Osteoblast (primary cell): ENCODE results near the gene NUMA1. TPM values are rescaled to one million over a fixed set of nuclear protein-coding genes. Genes with fewer than 3 reads are reported as not detected.
A peak's percentile ranks its signal among the peaks of the same experiment; 100 is the strongest.

Experiments
- DNase-seq: peaks from one replicate; pipeline ENCODE4 v3.0.0; 2011; ENCODE audit warnings: low spot score, mixed read lengths; ENCODE audit not compliant: insufficient read length; ENCODE audit errors: missing footprints
- H2AFZ ChIP-seq: 2 replicates; pipeline ENCODE4 v1.6.0; 2011; ENCODE audit warnings: mild to moderate bottlenecking, low read length
- H3K27ac ChIP-seq: 2 replicates; pipeline ENCODE4 v1.5.1; 2011; ENCODE audit warnings: mild to moderate bottlenecking, low read depth, low read length, moderate library complexity
- H3K27me3 ChIP-seq: 2 replicates; pipeline ENCODE4 v1.6.0; 2012; ENCODE audit warnings: mild to moderate bottlenecking, control low read depth, inconsistent platforms, low read length, moderate library complexity; ENCODE audit not compliant: insufficient read depth
- H3K36me3 ChIP-seq: 2 replicates; pipeline ENCODE4 v1.5.1; 2011; ENCODE audit warnings: mild to moderate bottlenecking, low read length, control low read depth, moderate library complexity; ENCODE audit not compliant: insufficient read depth
- H3K4me1 ChIP-seq: 2 replicates; pipeline ENCODE4 v1.5.1; 2011; ENCODE audit warnings: mild to moderate bottlenecking, low read length, control low read depth, moderate library complexity; ENCODE audit not compliant: insufficient read depth
- H3K4me2 ChIP-seq: 2 replicates; pipeline ENCODE4 v1.6.0; 2011; ENCODE audit warnings: mild to moderate bottlenecking, low read length; ENCODE audit not compliant: insufficient read depth
- H3K4me3 ChIP-seq: fragments of 200-600 bp; sonication (generic); 3 replicates; pipeline ENCODE4 v1.5.1; 2012; ENCODE audit warnings: mild to moderate bottlenecking, low read length, inconsistent platforms; ENCODE audit not compliant: insufficient read depth
- H3K79me2 ChIP-seq: 2 replicates; pipeline ENCODE4 v1.6.0; 2012; ENCODE audit warnings: mild to moderate bottlenecking, low read length, control low read depth, inconsistent platforms; ENCODE audit not compliant: insufficient read depth
- H3K9me3 ChIP-seq: 2 replicates; pipeline ENCODE4 v1.5.1; 2011; ENCODE audit warnings: low read depth, low read length, control low read depth
- H4K20me1 ChIP-seq: 2 replicates; pipeline ENCODE4 v1.6.0; 2012; ENCODE audit warnings: mild to moderate bottlenecking, low read length, control low read depth; ENCODE audit not compliant: insufficient read depth
- CTCF ChIP-seq: IDR thresholded peaks from 2 replicates; pipeline ENCODE4 v1.5.1; 2011; ENCODE audit warnings: mild to moderate bottlenecking, low read depth, low read length, moderate library complexity; ENCODE audit errors: extremely low read depth
- total RNA-seq: library from RNA; depleted of rRNA; stranded (reverse); fragments of >200 nt; gene quantifications from 2 replicates; pipeline ENCODE4 v1.2.3, GENCODE V29; 2012

NUMA1 gene
- total RNA-seq, 1 donor, result 176 TPM

GRCh38 chr11:72006309-72007088, 73.8 kb downstream of the NUMA1 start:
- H3K79me2 ChIP-seq, result peaks cover 15% of the 10 kb centered on the region
- H3K27ac ChIP-seq, result no peak overlapping the region
- H4K20me1 ChIP-seq, result peaks cover 45% of the 10 kb centered on the region
- H3K27me3 ChIP-seq, result no peaks in the 10 kb centered on the region
- TF ChIP-seq CTCF, result no peak
- no peaks in the 10 kb centered on the region for H3K4me1 ChIP-seq
- H3K9me3 ChIP-seq, result no peaks in the 10 kb centered on the region
- H3K36me3 ChIP-seq, result peaks cover 95% of the 10 kb centered on the region
- H2AFZ ChIP-seq, result no peak overlapping the region
- H3K4me2 ChIP-seq, result no peak overlapping the region
- no peak overlapping the region for H3K4me3 ChIP-seq
- DNase-seq, result peak; percentile 18

GRCh38 chr11:72005347-72006260, 74.7 kb downstream of the NUMA1 start:
- Histone ChIP-seq H3K9me3 (no peaks in the 10 kb centered on the region), H3K79me2 (peaks cover 6% of the 10 kb centered on the region), H3K27me3 (no peaks in the 10 kb centered on the region), H3K27ac (no peak overlapping the region), H3K4me3 (no peak overlapping the region), H4K20me1 (peaks cover 37% of the 10 kb centered on the region), H3K4me1 (no peaks in the 10 kb centered on the region), H3K4me2 (no peak overlapping the region), H2AFZ (no peak overlapping the region), H3K36me3 (peaks cover 87% of the 10 kb centered on the region)
- DNase-seq, result peak; percentile 59
- no peak for TF ChIP-seq CTCF

- peak; percentile 52 for DNase-seq
- Histone ChIP-seq H3K27me3 (no peaks in the 10 kb centered on the region), H3K36me3 (peaks cover 82% of the 10 kb centered on the region), H3K4me3 (no peak overlapping the region), H2AFZ (no peak overlapping the region), H3K79me2 (peaks cover 3% of the 10 kb centered on the region), H3K4me1 (peaks cover 4% of the 10 kb centered on the region), H3K27ac (no peak overlapping the region), H4K20me1 (peaks cover 35% of the 10 kb centered on the region), H3K9me3 (no peaks in the 10 kb centered on the region), H3K4me2 (no peak overlapping the region)
- TF ChIP-seq CTCF, result no peak
Measured at GRCh38 chr11:72004515-72005346, 75.6 kb downstream of the NUMA1 start.
